ENCODE results near the gene BRINP1. TPM values are rescaled to one million over a fixed set of nuclear protein-coding genes. Genes with fewer than 3 reads are reported as not detected.

BRINP1 gene
- total RNA-seq, 2 experiments from 2014 or later, result not detected

- ATAC-seq, result no peak
- no peak for DNase-seq
- ChIA-PET POLR2A (no interaction called here), CTCF (no interaction called here)
- Mint-ChIP-seq H3K9me3 (ENCODE audit: insufficient read depth) (no peaks in the 10 kb centered on the region), H3K36me3 (ENCODE audit: low read depth) (no peaks in the 10 kb centered on the region), H3K27ac (no peak overlapping the region), H3K4me1 (ENCODE audit: low read depth) (no peaks in the 10 kb centered on the region), H3K27me3 (ENCODE audit: low read depth) (no peaks in the 10 kb centered on the region), H3K4me3 (no peak overlapping the region)
These were observed 111.6 kb downstream of the BRINP1 start for GRCh38 chr9:119257592-119257991.

GRCh38 chr9:119255116-119255515, 114.1 kb downstream of the BRINP1 start:
- POLR2A ChIA-PET, result no interaction called here
- no peaks in the 10 kb centered on the region for H3K4me1 Mint-ChIP-seq (ENCODE audit: low read depth)
- DNase-seq (no peak), ATAC-seq (no peak)
- H3K4me3 Mint-ChIP-seq, result no peak overlapping the region
- H3K27me3 Mint-ChIP-seq (ENCODE audit: low read depth), result no peaks in the 10 kb centered on the region
- H3K36me3 Mint-ChIP-seq (ENCODE audit: low read depth), result no peaks in the 10 kb centered on the region
- no peaks in the 10 kb centered on the region for H3K9me3 Mint-ChIP-seq (ENCODE audit: insufficient read depth)
- no peak overlapping the region for H3K27ac Mint-ChIP-seq
- CTCF ChIA-PET, result no interaction called here

GRCh38 chr9:119252671-119253299, 116.5 kb downstream of the BRINP1 start:
- DNase-seq, result no peak
- no peak overlapping the region for H3K4me3 Mint-ChIP-seq
- no peak overlapping the region for H3K27ac Mint-ChIP-seq
- ATAC-seq, result no peak
- ChIA-PET POLR2A (no interaction called here), CTCF (no interaction called here)
- no peaks in the 10 kb centered on the region for H3K9me3 Mint-ChIP-seq (ENCODE audit: insufficient read depth)
- H3K36me3 Mint-ChIP-seq (ENCODE audit: low read depth), result no peaks in the 10 kb centered on the region
- H3K4me1 Mint-ChIP-seq (ENCODE audit: low read depth), result no peaks in the 10 kb centered on the region
- H3K27me3 Mint-ChIP-seq (ENCODE audit: low read depth), result no peaks in the 10 kb centered on the region

GRCh38 chr9:119251936-119252335, 117.3 kb downstream of the BRINP1 start:
- ChIA-PET POLR2A (no interaction called here), CTCF (no interaction called here)
- Mint-ChIP-seq H3K4me3 (no peak overlapping the region), H3K36me3 (ENCODE audit: low read depth) (no peaks in the 10 kb centered on the region), H3K27me3 (ENCODE audit: low read depth) (no peaks in the 10 kb centered on the region), H3K9me3 (ENCODE audit: insufficient read depth) (no peaks in the 10 kb centered on the region), H3K4me1 (ENCODE audit: low read depth) (no peaks in the 10 kb centered on the region), H3K27ac (no peak overlapping the region)
- ATAC-seq (no peak), DNase-seq (no peak)

- Mint-ChIP-seq H3K9me3 (ENCODE audit: insufficient read depth) (no peaks in the 10 kb centered on the region), H3K4me3 (no peak overlapping the region), H3K4me1 (ENCODE audit: low read depth) (no peaks in the 10 kb centered on the region), H3K36me3 (ENCODE audit: low read depth) (no peaks in the 10 kb centered on the region), H3K27me3 (ENCODE audit: low read depth) (no peaks in the 10 kb centered on the region), H3K27ac (no peak overlapping the region)
- ChIA-PET POLR2A (no interaction called here), CTCF (no interaction called here)
- DNase-seq, result no peak
- no peak for ATAC-seq
These were observed 118.5 kb downstream of the BRINP1 start for GRCh38 chr9:119250730-119251129.

- no peak for DNase-seq
- POLR2A ChIA-PET, result no interaction called here
- H3K36me3 Mint-ChIP-seq (ENCODE audit: low read depth), result no peaks in the 10 kb centered on the region
- CTCF ChIA-PET, result no interaction called here
- H3K4me3 Mint-ChIP-seq, result no peak overlapping the region
- no peak for ATAC-seq
- no peak overlapping the region for H3K27ac Mint-ChIP-seq
- H3K27me3 Mint-ChIP-seq (ENCODE audit: low read depth), result no peaks in the 10 kb centered on the region
- H3K4me1 Mint-ChIP-seq (ENCODE audit: low read depth), result no peaks in the 10 kb centered on the region
- no peaks in the 10 kb centered on the region for H3K9me3 Mint-ChIP-seq (ENCODE audit: insufficient read depth)
These were observed 128.7 kb downstream of the BRINP1 start for GRCh38 chr9:119240546-119240945.

- no peak overlapping the region for H3K27ac Mint-ChIP-seq
These were observed 134.6 kb downstream of the BRINP1 start for GRCh38 chr9:119234636-119235035.

GRCh38 chr9:119227422-119227821, 141.8 kb downstream of the BRINP1 start:
- Mint-ChIP-seq H3K36me3 (ENCODE audit: low read depth) (no peaks in the 10 kb centered on the region), H3K9me3 (ENCODE audit: insufficient read depth) (no peaks in the 10 kb centered on the region), H3K4me3 (no peak overlapping the region), H3K27ac (no peak overlapping the region), H3K4me1 (ENCODE audit: low read depth) (no peaks in the 10 kb centered on the region), H3K27me3 (ENCODE audit: low read depth) (no peaks in the 10 kb centered on the region)
- ChIA-PET POLR2A (no interaction called here), CTCF (no interaction called here)
- no peak for ATAC-seq
- DNase-seq, result no peak

More at GRCh38 chr9:119234636-119235035, 134.6 kb downstream of the BRINP1 start:
- H3K9me3 Mint-ChIP-seq (ENCODE audit: insufficient read depth), result no peaks in the 10 kb centered on the region
- ATAC-seq, result no peak
- no peaks in the 10 kb centered on the region for H3K4me1 Mint-ChIP-seq (ENCODE audit: low read depth)
- ChIA-PET POLR2A (no interaction called here), CTCF (no interaction called here)
- no peaks in the 10 kb centered on the region for H3K36me3 Mint-ChIP-seq (ENCODE audit: low read depth)
- H3K27me3 Mint-ChIP-seq (ENCODE audit: low read depth), result no peaks in the 10 kb centered on the region
- no peak for DNase-seq
- H3K4me3 Mint-ChIP-seq, result no peak overlapping the region

- Mint-ChIP-seq H3K4me1 (ENCODE audit: low read depth) (no peaks in the 10 kb centered on the region), H3K27ac (no peak overlapping the region), H3K36me3 (ENCODE audit: low read depth) (no peaks in the 10 kb centered on the region), H3K27me3 (ENCODE audit: low read depth) (no peaks in the 10 kb centered on the region), H3K9me3 (ENCODE audit: insufficient read depth) (no peaks in the 10 kb centered on the region), H3K4me3 (no peak overlapping the region)
- ChIA-PET CTCF (no interaction called here), POLR2A (no interaction called here)
- no peak for DNase-seq
- no peak for ATAC-seq
These were observed 144.8 kb downstream of the BRINP1 start for GRCh38 chr9:119224431-119224830.

GRCh38 chr9:119221276-119221675, 148.0 kb downstream of the BRINP1 start:
- CTCF ChIA-PET, result no interaction called here
- Mint-ChIP-seq H3K36me3 (ENCODE audit: low read depth) (no peaks in the 10 kb centered on the region), H3K27me3 (ENCODE audit: low read depth) (no peaks in the 10 kb centered on the region), H3K4me3 (no peak overlapping the region), H3K27ac (no peak overlapping the region), H3K9me3 (ENCODE audit: insufficient read depth) (no peaks in the 10 kb centered on the region), H3K4me1 (ENCODE audit: low read depth) (no peaks in the 10 kb centered on the region)
- POLR2A ChIA-PET, result no interaction called here
- ATAC-seq, result no peak
- DNase-seq, result no peak

GRCh38 chr9:119218293-119218692, 150.9 kb downstream of the BRINP1 start:
- no peak overlapping the region for H3K27ac Mint-ChIP-seq
- H3K9me3 Mint-ChIP-seq (ENCODE audit: insufficient read depth), result no peaks in the 10 kb centered on the region
- ATAC-seq (no peak), DNase-seq (no peak)
- ChIA-PET CTCF (no interaction called here), POLR2A (no interaction called here)
- no peak overlapping the region for H3K4me3 Mint-ChIP-seq
- H3K27me3 Mint-ChIP-seq (ENCODE audit: low read depth), result no peaks in the 10 kb centered on the region
- no peaks in the 10 kb centered on the region for H3K4me1 Mint-ChIP-seq (ENCODE audit: low read depth)
- H3K36me3 Mint-ChIP-seq (ENCODE audit: low read depth), result no peaks in the 10 kb centered on the region

- ATAC-seq (no peak), DNase-seq (no peak)
- no peaks in the 10 kb centered on the region for H3K36me3 Mint-ChIP-seq (ENCODE audit: low read depth)
- H3K9me3 Mint-ChIP-seq (ENCODE audit: insufficient read depth), result no peaks in the 10 kb centered on the region
- no peak overlapping the region for H3K4me3 Mint-ChIP-seq
- no peak overlapping the region for H3K27ac Mint-ChIP-seq
- CTCF ChIA-PET, result no interaction called here
- no peaks in the 10 kb centered on the region for H3K27me3 Mint-ChIP-seq (ENCODE audit: low read depth)
- H3K4me1 Mint-ChIP-seq (ENCODE audit: low read depth), result no peaks in the 10 kb centered on the region
- POLR2A ChIA-PET, result no interaction called here
These were observed 152.4 kb downstream of the BRINP1 start for GRCh38 chr9:119216651-119217331.

GRCh38 chr9:119215651-119216050, 153.6 kb downstream of the BRINP1 start:
- CTCF ChIA-PET, result no interaction called here
- Mint-ChIP-seq H3K4me1 (ENCODE audit: low read depth) (no peaks in the 10 kb centered on the region), H3K9me3 (ENCODE audit: insufficient read depth) (no peaks in the 10 kb centered on the region), H3K27ac (no peak overlapping the region), H3K36me3 (ENCODE audit: low read depth) (no peaks in the 10 kb centered on the region), H3K27me3 (ENCODE audit: low read depth) (no peaks in the 10 kb centered on the region), H3K4me3 (no peak overlapping the region)
- DNase-seq, result no peak
- no peak for ATAC-seq
- POLR2A ChIA-PET, result no interaction called here

Measured in activated CD8-positive, alpha-beta T cell treated with anti-CD3 and anti-CD28 coated beads, Interleukin-2, amount 10 ng/mL, durations not matched to agents 7 days and 5 days (primary cell).